ENCODE measurements around the gene RPS2.
"Not testable (repeated sequence)": the region's sequence is repeated elsewhere in the genome, so short reads cannot be mapped to it uniquely, and the experiment has no call there.

The RPS2 gene

DNA sequence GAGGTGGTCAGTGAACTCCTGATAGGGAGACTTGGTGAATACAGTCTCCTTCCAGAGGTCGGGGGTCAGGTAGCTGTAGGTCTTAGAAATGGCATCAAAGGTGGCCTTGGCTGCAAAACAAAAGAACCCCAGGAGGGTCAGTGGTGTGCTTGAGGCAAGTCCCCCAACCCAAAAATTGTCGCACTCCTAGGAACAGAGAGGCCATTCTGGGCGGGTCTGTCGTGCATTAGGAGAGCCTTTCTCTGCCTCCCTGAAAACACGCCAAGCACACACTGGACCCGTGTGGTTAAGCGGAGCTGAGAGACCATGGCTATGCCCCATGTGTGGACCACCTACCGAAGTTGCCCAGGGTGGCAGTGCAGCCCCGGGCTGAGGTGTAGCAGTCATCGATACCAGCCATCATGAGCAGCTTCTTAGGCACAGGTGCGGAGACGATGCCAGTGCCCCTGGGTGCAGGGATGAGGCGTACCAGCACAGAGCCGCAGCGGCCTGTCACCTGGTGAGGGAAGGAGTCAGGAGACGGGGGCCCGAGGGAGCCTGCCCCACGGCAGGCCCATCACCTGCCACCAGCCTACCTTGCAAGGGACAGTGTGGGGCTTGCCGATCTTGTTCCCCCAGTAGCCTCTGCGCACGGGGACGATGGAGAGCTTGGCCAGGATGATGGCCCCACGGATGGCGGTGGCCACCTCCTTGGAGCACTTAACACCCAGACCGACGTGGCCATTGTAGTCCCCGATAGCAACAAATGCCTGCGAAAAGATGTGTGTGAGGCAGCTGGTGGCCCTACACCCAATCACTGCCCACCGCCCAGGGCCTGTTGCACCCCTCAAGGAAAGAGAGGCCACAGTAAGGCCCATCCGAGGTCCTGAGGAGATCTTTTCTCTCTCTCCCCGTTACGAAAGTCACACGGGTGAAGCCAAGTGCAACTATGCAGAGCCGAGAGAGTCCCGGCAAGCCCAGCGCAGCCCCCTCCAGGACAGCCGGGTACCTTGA is 2.2 kb downstream of the RPS2 start:
- DNase-seq (ENCODE audit: low read depth): not testable (repeated sequence)

DNA sequence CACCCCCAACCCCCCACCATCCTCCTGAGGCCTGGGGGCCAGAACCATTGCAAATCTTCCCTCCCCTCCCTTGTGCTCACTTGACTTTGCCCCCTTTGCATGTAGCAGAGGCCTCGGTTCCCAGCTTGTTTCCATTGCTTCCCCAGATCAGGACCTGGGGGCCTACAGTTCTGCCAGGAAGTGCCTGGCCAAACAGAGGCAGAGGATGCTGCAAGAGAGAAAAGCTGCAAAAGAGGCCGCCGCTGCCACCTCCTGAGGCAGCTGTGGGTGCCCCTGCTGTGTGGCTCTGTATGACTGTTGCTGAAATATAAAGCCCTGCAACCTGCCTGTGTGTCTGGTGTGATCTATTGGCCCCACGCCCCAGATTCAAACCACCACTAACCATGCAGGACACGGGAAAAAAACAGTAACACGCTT is 3.0 kb downstream of the RPS2 start:
- no peak for DNase-seq (ENCODE audit: low read depth)

DNA sequence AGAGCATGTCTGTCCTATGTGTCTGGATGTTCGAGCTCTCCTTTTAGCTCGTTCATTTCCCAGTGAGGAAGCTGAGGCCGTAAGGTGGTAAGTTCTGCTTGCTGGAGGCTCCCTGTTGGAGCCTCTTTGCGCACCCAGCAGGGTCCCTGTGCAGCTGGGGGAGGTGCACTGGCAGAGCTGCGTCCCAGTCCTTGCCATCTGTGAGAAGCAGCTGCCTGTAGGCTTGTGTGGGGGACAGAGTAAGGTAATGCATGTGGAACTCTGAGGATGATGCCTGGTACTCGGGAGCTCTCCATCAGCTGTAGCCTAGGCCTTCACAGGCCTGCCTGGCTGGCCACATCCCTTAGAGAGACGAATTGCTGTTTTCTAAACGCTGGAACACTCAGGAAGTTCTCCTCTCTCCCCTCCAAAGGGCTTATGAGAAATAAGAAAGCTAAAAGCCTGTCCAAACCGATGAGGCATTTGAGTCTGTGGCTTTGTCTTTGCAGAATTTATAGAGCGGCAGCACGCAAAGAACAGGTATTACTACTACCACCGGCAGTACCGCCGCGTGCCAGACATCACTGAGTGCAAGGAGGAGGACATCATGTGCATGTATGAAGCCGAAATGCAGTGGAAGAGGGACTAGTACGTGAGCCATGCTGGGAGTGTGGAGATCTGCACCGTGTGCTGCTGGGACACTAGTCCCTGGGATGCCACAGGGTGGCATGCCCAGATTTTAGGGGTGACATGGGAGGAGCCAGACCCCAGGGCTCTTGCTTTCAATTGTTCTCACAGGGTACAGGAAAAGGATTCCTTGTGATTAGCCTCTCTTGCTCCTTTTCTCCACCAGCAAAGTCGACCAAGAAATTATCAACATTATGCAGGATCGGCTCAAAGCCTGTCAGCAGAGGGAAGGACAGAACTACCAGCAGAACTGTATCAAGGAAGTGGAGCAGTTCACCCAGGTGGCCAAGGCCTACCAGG is 3.7 kb downstream of the RPS2 start:
- DNase-seq (ENCODE audit: low read depth): peak; percentile 38

DNA sequence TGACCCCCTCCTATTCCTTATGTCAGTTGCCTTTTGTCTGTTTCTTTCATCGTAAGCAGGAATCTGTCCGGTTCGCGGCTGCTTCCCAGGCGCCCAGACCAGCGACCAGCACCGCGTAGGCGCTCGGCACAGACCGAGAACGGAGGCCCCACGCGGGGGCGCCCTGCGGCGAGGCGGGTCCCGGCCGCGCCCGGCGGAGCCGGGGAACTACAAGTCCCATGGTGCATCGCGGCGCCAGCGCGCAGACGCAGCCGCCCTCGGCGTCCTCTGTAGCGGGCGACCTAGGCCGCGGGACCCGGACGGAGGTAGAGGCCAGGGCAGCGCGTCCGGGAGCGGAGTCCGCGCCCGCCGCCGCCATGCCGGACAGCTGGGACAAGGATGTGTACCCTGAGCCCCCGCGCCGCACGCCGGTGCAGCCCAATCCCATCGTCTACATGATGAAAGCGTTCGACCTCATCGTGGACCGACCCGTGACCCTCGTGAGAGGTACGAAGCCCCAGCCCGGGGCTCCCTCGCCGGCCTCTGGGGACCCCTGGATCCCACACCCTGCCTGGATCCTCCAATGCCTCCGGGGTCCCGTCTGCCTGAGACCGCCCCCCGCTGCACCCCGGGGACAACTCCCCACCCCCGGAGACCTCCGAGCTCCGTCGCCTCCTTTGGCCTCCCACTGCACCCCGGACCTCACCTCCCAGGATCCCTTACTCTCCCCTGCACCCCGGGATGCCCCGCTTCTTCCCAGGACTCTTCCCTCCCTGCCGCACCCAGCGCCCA is 5.2 kb downstream of the RPS2 start, which contains the start of gene NDUFB10:
TSS of gene NDUFB10 (plus strand) at position 270 of the 771 bp plus-strand sequence. CDS start at position 357, 87 bp downstream.
- peak; percentile 89 for DNase-seq (ENCODE audit: low read depth)

GRCh38 chr16:1958715-1959268 is 5.8 kb downstream of the RPS2 start:
- DNase-seq (ENCODE audit: low read depth): no peak

GRCh38 chr16:1958143-1958491 is 6.5 kb downstream of the RPS2 start:
- DNase-seq (ENCODE audit: low read depth): not testable (repeated sequence)

- not testable (repeated sequence) for DNase-seq (ENCODE audit: low read depth)
Observed at GRCh38 chr16:1957434-1958142, 7.0 kb downstream of the RPS2 start.

DNA sequence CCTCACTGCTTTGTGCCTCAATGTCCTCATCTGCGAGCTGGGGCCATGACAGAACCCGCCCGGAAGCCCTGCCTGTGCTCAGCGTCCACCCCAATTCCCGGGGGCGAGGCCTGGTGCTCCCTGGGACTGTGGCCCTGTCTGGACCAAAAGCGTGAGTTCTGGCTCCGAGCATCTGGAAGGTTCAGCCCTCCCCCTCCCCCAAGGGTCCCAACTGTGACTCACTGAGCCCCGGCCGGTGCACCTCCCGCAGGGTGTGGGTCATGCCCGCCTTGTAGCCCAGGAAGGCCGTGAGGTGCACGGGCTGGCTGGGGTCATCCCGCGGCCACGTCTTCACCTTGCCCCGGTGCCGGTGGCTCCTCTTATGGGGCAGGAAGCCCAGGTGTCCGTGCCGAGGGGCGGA is 10.9 kb downstream of the RPS2 start:
- DNase-seq (ENCODE audit: low read depth): no peak

DNA sequence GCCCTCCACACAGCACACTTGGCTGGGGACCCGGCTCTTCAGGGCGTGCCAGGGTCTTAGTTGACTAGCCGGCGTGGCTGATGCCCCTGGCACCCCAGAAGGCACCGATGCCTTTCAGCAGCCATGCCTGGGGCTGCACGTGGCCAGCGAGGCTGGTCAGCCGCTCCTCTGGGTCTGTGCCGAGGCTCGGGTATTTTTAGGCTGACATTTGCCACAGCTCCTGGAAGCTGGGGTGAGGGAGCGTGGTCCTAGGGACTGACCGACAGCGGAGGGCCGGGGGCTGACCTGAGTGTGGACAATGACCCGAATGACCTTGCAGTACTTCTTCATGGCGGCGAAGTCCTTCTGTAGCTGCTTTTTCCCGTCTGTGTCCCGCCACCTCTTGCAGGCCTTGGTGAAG is 14.1 kb downstream of the RPS2 start:
- DNase-seq (ENCODE audit: low read depth): no peak

DNA sequence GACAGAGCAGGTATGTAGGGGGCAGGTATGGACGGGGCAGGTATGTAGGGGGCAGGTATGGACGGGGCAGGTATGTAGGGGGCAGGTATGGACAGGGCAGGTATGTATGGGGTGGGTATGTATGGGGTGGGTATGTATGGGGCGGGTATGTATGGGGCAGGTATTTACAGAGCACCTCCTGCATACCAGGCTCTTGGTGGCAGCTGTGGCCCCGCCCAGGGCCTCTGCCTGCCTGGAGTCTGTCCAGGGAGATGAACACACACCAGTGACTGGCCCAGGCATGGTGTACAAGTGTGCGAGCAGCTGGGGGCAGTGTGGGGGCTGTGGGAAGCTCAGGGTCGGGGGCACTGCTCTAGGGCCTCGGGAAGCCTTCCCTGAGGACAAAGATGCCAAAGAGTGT is 14.6 kb downstream of the RPS2 start:
- DNase-seq (ENCODE audit: low read depth): no peak

- DNase-seq (ENCODE audit: low read depth): no peak
Observed at GRCh38 chr16:1949507-1949906, 15.1 kb downstream of the RPS2 start.

DNA sequence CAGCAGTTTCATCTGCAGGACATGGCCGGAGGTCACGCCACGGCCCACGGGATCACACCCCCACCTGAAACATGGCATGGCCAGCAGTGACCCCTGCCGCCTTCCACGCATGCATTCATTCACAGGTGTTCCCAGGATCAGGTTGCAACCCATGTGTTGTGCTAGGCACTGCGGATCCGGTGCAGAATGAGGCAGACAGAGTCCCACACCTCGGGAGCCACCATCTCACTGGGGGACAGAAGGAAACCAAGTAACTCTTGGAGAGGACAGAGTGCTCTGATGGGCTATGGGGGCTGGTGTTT is 17.3 kb downstream of the RPS2 start:
- DNase-seq (ENCODE audit: low read depth): no peak

DNA sequence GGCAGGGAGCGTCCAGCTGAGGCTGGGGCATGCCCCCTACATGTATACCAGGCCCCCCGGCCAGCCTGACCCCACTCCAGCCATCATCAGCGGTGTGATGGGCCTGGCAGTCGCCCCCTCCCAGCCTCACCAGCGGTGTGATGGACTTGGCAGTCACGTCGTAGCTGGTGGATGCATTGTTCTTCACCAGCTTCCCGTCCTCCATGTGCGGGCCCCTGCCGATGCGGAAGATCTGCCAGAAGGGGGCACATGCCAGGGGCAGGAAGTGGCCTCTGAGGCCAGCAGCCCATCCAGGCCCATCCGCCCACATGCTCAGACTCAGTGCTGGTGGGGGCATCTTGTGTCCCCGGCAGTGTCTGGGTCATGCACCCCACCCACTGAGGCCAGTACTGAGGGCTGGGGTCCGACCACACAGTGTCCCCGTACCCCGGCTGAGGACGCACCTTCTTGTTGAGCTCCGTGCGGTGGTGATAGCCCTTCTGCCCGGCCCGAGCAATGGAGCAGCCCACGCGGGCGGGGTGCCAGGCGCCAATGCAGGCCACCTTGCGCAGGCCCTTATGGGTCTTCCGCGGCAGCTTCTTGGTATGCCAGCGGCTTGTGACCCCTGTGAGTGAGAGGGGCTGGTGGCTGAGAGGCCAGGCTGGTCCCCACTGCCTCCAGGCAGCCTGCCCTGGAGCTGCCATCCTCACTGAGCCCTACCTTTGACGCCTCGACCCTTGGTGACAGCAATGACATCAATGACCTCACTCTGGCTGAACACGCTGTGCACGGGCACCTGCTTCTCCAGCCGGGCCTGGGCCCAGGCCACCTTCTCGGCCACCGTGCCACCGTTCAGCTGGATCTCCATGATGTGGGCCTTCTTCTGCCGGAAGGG is 17.9 kb downstream of the RPS2 start:
- DNase-seq (ENCODE audit: low read depth): no peak

- no peak for DNase-seq (ENCODE audit: low read depth)
Observed at GRCh38 chr16:1945559-1946391, 18.9 kb downstream of the RPS2 start.

GRCh38 chr16:1944612-1945199 is 19.9 kb downstream of the RPS2 start:
- no peak for DNase-seq (ENCODE audit: low read depth)

DNA sequence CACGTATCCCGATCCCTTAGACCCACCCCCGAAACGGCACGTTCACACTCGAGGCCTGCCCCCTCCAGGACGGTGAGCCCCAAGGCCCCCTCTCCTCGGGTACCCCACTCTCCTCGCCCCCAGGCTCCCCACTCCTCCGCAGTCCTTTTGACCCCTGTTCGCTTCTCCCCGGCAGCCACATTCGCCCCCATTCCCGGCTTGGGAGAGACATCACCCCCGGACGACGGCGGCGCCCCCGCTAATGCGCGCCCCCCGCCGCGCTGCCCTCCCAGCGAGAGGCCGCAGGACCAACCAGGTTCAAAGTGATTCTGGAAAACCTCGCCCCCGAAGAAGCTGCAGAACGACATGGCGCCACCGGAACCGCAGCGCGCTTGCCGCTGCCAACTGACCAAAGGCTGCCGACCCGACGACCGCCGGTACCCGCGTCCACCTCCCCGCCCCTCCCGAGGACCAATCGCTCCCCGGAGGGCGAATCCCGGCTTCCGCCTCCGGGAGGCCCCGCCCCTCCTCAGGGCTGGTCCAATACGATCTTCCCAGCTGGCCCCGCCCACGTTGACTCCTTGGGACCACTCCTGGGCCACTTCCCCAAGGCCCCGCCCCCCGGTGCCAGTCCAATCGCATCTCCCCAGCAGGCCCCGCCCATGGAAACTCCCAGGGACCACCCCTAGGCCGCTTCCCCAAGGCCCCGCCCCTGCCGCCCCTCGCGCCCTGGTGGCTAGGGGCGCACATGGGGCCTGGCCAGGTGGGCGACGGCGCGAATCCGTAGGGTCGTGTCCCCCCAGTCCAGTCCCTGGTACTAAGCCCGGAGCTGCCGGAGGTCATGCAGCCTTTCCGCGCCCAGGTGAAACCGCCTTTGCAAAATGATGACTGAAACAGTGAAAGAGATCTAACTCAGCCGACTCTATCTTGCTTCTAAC is 21.6 kb downstream of the RPS2 start, which contains the start of gene MSRB1:
TSS of gene MSRB1 (minus strand) at position 390 of the 917 bp plus-strand sequence. CDS start at position 347, 43 bp downstream.
- DNase-seq (ENCODE audit: low read depth): peak; percentile 95

GRCh38 chr16:1942047-1942809 is 22.4 kb downstream of the RPS2 start:
- no peak for DNase-seq (ENCODE audit: low read depth)
